GM23338 (cell line): Measurements from ENCODE around the gene CRYL1. TPM values are rescaled to one million over a fixed set of nuclear protein-coding genes. Genes with fewer than 3 reads are reported as not detected.
A peak's percentile ranks its signal among the peaks of the same experiment; 100 is the strongest.

Experiments used
- ATAC-seq: fragments of 200-7000 bp; cut with Tn5 transposase; 3 replicates; pipeline ENCODE4 v1.9.1; 2020
- DNase-seq: peaks from one replicate; pipeline ENCODE4 v3.0.0-alpha.2; 2015; ENCODE audit warnings: low spot score
- H2AFZ ChIP-seq: fragments of 200-600 bp; sonication (generic); 2 replicates; pipeline ENCODE4 v1.8.0; 2016; ENCODE audit warnings: antibody characterized with exemption, mild to moderate bottlenecking, moderate library complexity
- H3F3A ChIP-seq: fragments of 200-600 bp; sonication (generic); replicated peaks from 2 replicates; pipeline ENCODE4 v1.8.0; 2017; ENCODE audit warnings: antibody characterized with exemption, mixed run types, low read depth
- H3K27ac ChIP-seq: fragments of 200-600 bp; sonication (generic); 2 replicates; pipeline ENCODE4 v1.6.1; 2016; ENCODE audit warnings: low read depth
- H3K27me3 ChIP-seq: fragments of 200-600 bp; sonication (generic); 2 replicates; pipeline ENCODE4 v1.8.0; 2016; ENCODE audit warnings: mild to moderate bottlenecking, mixed run types, moderate library complexity; ENCODE audit not compliant: insufficient read depth
- H3K36me3 ChIP-seq: fragments of 200-600 bp; sonication (generic); 2 replicates; pipeline ENCODE4 v1.8.0; 2016; ENCODE audit warnings: mild to moderate bottlenecking; ENCODE audit not compliant: insufficient read depth
- H3K4me1 ChIP-seq: fragments of 200-600 bp; sonication (generic); 2 replicates; pipeline ENCODE4 v1.8.0; 2016; ENCODE audit warnings: mild to moderate bottlenecking, moderate library complexity; ENCODE audit not compliant: insufficient read depth
- H3K4me2 ChIP-seq: fragments of 200-600 bp; sonication (generic); 2 replicates; pipeline ENCODE4 v1.7.1; 2017; ENCODE audit warnings: mixed run types
- H3K4me3 ChIP-seq: fragments of 200-600 bp; sonication (generic); 2 replicates; pipeline ENCODE4 v1.6.1; 2016; ENCODE audit warnings: mixed run types
- H3K79me2 ChIP-seq: fragments of 200-600 bp; sonication (generic); replicated peaks from 2 replicates; pipeline ENCODE4 v1.8.0; 2017; ENCODE audit warnings: mild to moderate bottlenecking; ENCODE audit not compliant: insufficient read depth
- H3K9me2 ChIP-seq: fragments of 200-600 bp; sonication (generic); 2 replicates; pipeline ENCODE4 v1.8.0; 2017; ENCODE audit not compliant: insufficient read depth
- H4K20me1 ChIP-seq: fragments of 200-600 bp; sonication (generic); replicated peaks from 2 replicates; pipeline ENCODE4 v1.8.0; 2017; ENCODE audit warnings: mild to moderate bottlenecking; ENCODE audit not compliant: insufficient read depth
- H3K27ac Mint-ChIP-seq: 2 replicates; pipeline ENCODE4 v1.8.0; 2020; ENCODE audit warnings: inconsistent platforms, mild to moderate bottlenecking, moderate library complexity, mixed read lengths
- H3K27me3 Mint-ChIP-seq: 3 replicates; pipeline ENCODE4 v1.8.0; 2022; ENCODE audit warnings: low read depth, mild to moderate bottlenecking, moderate library complexity, mixed read lengths, inconsistent platforms; ENCODE audit not compliant: insufficient read depth, poor library complexity
- H3K36me3 Mint-ChIP-seq: 3 replicates; pipeline ENCODE4 v1.8.0; 2021; ENCODE audit warnings: low read depth, mild to moderate bottlenecking, inconsistent platforms, moderate library complexity, mixed read lengths
- H3K4me1 Mint-ChIP-seq: 3 replicates; pipeline ENCODE4 v1.8.0; 2020; ENCODE audit warnings: mild to moderate bottlenecking, inconsistent platforms, mixed read lengths
- H3K4me3 Mint-ChIP-seq: 3 replicates; pipeline ENCODE4 v1.8.0; 2021; ENCODE audit warnings: moderate library complexity, mild to moderate bottlenecking, inconsistent platforms, mixed read lengths
- H3K9me3 Mint-ChIP-seq: 3 replicates; pipeline ENCODE4 v1.8.0; 2020; ENCODE audit warnings: moderate library complexity, mild to moderate bottlenecking, inconsistent platforms, mixed read lengths
- CREB1 ChIP-seq: fragments of 250-450 bp; sonication (Bioruptor Pico); IDR thresholded peaks from 2 replicates; pipeline ENCODE4 v1.5.0; 2020; ENCODE audit warnings: low read depth, mild to moderate bottlenecking, moderate library complexity
- CTCF ChIP-seq, 2 experiments: fragments of 200-600 bp in 1 of 2; sonication (generic) in 1 of 2; conservative IDR thresholded peaks; 2 replicates each; pipeline versions ENCODE4 v1.5.1 to v1.6.1; 2016 to 2017; ENCODE audit warnings: antibody characterized with exemption in 2 of 2, low read depth in 2 of 2, mild to moderate bottlenecking in 2 of 2, moderate library complexity in 1 of 2
- ETS1 ChIP-seq: IDR thresholded peaks from 2 replicates; pipeline ENCODE4 v1.6.1; 2016; ENCODE audit warnings: antibody characterized with exemption
- EZH2 ChIP-seq: fragments of 200-600 bp; sonication (generic); IDR thresholded peaks from one replicate; pipeline ENCODE4 v1.8.0; 2017; ENCODE audit warnings: antibody characterized with exemption, mild to moderate bottlenecking, low read depth; ENCODE audit not compliant: unreplicated experiment
- EZH2phosphoT487 ChIP-seq: fragments of 200-600 bp; sonication (generic); IDR thresholded peaks from one replicate; pipeline ENCODE4 v1.8.1; 2018; ENCODE audit warnings: antibody characterized with exemption; ENCODE audit not compliant: unreplicated experiment
- JUNB ChIP-seq: IDR thresholded peaks from one replicate; pipeline ENCODE4 v1.6.1; 2016; ENCODE audit warnings: antibody characterized with exemption; ENCODE audit not compliant: unreplicated experiment
- NANOG ChIP-seq: IDR thresholded peaks from 2 replicates; pipeline ENCODE4 v1.6.1; 2016; ENCODE audit warnings: antibody characterized with exemption, borderline replicate concordance
- POLR2AphosphoS5 ChIP-seq: IDR thresholded peaks from 2 replicates; pipeline ENCODE4 v1.6.1; 2016; ENCODE audit warnings: antibody characterized with exemption, low read depth
- REST ChIP-seq: IDR thresholded peaks from one replicate; pipeline ENCODE4 v1.6.1; 2018; ENCODE audit warnings: antibody characterized with exemption; ENCODE audit not compliant: unreplicated experiment
- ZNF114 ChIP-seq: fragments of 250-450 bp; sonication (Bioruptor Pico); IDR thresholded peaks from 2 replicates; pipeline ENCODE4 v1.5.0; 2020; ENCODE audit warnings: mild to moderate bottlenecking, moderate library complexity
- ZNF331 ChIP-seq: fragments of 250-450 bp; sonication (Bioruptor Pico); IDR thresholded peaks from 2 replicates; pipeline ENCODE4 v1.5.0; 2020; ENCODE audit warnings: low read depth, mild to moderate bottlenecking, moderate library complexity
- polyA plus RNA-seq: library from polyadenylated mRNA; unstranded; fragments of >200 nt; fragmentation: Nextera tagmentation; extraction: Ambion mirVana; gene quantifications from 2 replicates; pipeline ENCODE4 v1.2.1, GENCODE V29; 2016
- total RNA-seq: library from RNA; depleted of rRNA; stranded (reverse); fragments of >200 nt; shearing (Covaris generic); gene quantifications from 2 replicates; pipeline ENCODE4 v1.2.3, GENCODE V29; 2014

Gene CRYL1
- total and polyA plus RNA-seq, 2 experiments from 2014 or later = 2.2 to 2.6 TPM

GRCh38 chr13:20526664-20527063 is 1.0 kb upstream of the CRYL1 start (continued):
- TF ChIP-seq CTCF (conservative IDR thresholded peaks at IDR 0.05; ENCODE audit: low read depth in 2 of 2) (no peak), EZH2phosphoT487 (no peak), NANOG (no peak), JUNB (no peak), EZH2 (no peak), CREB1 (CRISPR knock-in tag) (no peak), ZNF331 (CRISPR knock-in tag) (no peak), ZNF114 (CRISPR knock-in tag) (no peak), ETS1 (no peak), POLR2AphosphoS5 (no peak), REST (no peak)

GRCh38 chr13:20525144-20525600 is 485 bp downstream of the CRYL1 start:
- Histone ChIP-seq H4K20me1 (no peaks in the 10 kb centered on the region), H3K79me2 (no peaks in the 10 kb centered on the region), H3K4me1 (peaks cover 33% of the 10 kb centered on the region), H2AFZ (peak overlapping the region; percentile 94), H3K9me2 (0 out of 2 replicates have a peak, but pooled peaks cover 2% of the 10 kb centered on the region), H3K4me2 (peak overlapping the region; percentile 92), H3K36me3 (no peaks in the 10 kb centered on the region), H3K27me3 (peaks cover 40% of the 10 kb centered on the region), H3K4me3 (peak overlapping the region; percentile 77), H3F3A (no peaks in the 10 kb centered on the region), H3K27ac (no peak overlapping the region)
- Mint-ChIP-seq H3K27me3 (peaks cover 26% of the 10 kb centered on the region), H3K4me3 (peak overlapping the region; percentile 78), H3K27ac (no peak overlapping the region), H3K9me3 (no peaks in the 10 kb centered on the region; the same call in 1 of the 3 replicates), H3K36me3 (peaks cover under 1% of the 10 kb centered on the region; the same call in 1 of the 3 replicates), H3K4me1 (peaks cover 24% of the 10 kb centered on the region)
- DNase-seq (peak; percentile 66), ATAC-seq (peak; percentile 58)
- TF ChIP-seq JUNB (no peak), CREB1 (CRISPR knock-in tag) (0 out of 2 replicates have a peak, but pooled peaks have one; percentile 33), EZH2phosphoT487 (no peak), ZNF114 (CRISPR knock-in tag) (no peak), CTCF (conservative IDR thresholded peaks at IDR 0.05; ENCODE audit: low read depth in 2 of 2) (no peak)
